KBM-7 (cell line): Measurements from ENCODE around the gene SAAL1.
"Not testable (repeated sequence)": the region's sequence is repeated elsewhere in the genome, so short reads cannot be mapped to it uniquely, and the experiment has no call there.

Source experiments
- DNase-seq: peaks from one replicate; pipeline ENCODE4 v3.0.0-alpha.2; 2015
- in situ Hi-C: fragments of 300-500 bp; cut with MboI; formaldehyde crosslinking; loops from 2 replicates; pipeline ENCODE4 v1.14.3; 2020; ENCODE audit warnings: low sequenced_read_pairs, low pct_unique_long_range_greater_than_20kb, mixed read lengths

The SAAL1 gene, protein sequence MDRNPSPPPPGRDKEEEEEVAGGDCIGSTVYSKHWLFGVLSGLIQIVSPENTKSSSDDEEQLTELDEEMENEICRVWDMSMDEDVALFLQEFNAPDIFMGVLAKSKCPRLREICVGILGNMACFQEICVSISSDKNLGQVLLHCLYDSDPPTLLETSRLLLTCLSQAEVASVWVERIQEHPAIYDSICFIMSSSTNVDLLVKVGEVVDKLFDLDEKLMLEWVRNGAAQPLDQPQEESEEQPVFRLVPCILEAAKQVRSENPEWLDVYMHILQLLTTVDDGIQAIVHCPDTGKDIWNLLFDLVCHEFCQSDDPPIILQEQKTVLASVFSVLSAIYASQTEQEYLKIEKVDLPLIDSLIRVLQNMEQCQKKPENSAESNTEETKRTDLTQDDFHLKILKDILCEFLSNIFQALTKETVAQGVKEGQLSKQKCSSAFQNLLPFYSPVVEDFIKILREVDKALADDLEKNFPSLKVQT

DNA sequence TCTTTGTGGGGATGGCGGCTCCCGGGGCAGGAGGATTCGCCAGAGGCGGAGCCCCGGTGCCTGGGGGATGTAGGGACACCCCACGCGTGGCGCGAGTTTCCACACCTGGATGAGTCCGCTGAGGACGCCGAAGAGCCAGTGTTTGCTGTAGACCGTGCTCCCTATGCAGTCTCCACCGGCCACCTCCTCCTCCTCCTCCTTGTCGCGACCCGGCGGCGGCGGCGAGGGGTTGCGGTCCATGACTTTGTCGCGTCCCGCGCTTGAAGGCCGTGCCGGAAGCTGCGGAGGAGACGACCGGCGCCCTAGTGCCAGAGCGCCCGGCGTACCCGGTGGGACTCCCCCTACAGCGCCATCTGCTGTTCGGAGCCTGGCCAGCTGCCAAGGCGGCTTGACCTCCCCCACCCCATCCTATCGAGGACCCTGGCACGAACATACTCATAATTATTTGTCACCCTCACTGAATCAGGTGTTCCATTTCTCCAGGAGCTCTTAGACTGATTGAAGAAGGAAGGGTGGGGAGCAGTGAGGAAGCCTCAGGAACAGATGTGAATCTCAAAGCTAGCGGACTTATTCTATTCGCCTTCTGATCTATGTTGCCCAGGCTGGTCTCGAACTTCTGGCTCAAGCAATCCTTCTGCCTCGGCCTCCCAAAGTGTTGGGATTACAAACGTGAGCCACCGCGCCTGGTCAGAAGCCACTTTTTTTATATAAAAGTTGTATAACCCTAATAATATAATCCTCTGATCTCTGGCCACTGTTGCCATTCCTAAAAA, at the start of gene SAAL1:
Gene SAAL1 (minus strand): TSS at position 281 of the 773 bp plus-strand sequence. CDS start 41 bp downstream, at position 240.
- in situ Hi-C loops = no loop called here
- peak; percentile 91 for DNase-seq

DNA sequence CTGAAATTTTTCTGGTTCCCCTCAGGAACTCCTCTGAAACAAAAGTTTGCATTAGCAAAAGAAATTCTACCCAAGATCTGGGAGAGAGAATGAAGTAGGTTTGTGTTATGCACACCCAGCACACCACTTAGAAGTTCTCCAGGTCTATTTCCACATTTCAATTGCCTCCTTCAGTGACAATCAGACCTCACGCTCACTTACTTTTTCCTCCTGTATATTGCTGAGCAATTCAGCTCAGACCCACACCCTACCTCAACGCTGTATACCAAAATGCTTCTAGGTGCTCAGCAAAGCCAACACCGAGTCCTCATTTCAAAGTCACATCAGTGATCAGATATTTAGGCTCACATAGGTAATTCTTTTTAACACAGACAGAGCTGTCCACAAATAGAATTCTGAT, 45.7 kb upstream of the SAAL1 start:
- no peak for DNase-seq
- in situ Hi-C loops = no loop called here

DNA sequence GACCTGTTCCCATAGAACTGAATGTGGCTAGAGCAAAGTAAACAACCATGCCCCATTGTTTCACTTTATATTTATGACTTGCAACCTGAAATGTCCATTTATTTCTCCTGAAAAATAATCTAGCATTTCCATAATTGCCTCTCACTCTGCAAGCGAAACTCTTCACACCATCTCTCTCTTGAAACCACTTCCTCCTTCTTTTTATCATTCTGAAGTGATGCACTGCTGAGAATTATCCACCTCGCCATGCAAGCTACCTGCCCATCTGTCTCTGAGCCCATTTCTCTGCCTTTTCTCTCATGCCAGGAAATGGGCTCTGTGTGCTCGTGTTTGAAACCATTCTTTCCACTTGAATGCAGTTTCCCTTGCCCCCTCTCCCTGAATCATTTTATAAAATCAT, 40.0 kb upstream of the SAAL1 start:
- in situ Hi-C loops = no loop called here
- no peak for DNase-seq

DNA sequence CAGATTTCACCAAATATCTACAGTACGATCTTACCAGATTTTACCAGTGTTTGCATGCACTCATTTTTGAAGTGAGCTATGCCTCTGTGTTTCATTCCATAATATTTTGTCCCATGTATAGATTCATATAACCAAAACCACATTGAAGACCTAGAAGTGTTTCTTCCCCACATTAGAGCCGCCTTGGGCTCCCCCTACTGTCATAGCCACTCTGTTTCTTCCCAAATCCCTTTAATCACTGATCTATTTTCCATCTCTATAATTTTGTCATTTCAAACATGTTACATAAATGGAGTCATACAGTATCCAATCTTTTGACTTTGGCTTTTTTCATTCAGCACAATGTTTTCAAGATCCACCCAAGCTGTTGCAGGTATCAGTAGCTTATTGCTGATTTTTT, 39.1 kb upstream of the SAAL1 start:
- in situ Hi-C loops = no loop called here
- peak; percentile 16 for DNase-seq

DNA sequence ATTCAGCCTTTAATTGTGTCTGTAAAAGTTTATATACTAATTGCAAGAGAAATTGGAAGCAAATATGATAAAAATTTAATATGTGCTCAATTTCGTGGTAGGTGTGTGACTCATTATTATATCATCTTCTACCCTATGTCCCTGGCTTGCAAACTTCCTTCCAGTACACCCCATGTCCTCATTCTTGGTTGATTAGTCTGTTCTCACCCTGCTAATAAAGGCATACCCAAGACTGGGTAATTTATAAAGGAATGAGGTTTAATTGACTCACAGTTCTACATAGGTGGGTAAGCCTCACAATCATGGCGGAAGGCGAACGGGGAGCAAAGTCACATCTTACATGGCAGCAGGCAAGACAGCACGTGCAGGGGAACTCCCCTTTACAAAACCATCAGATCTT, 38.4 kb upstream of the SAAL1 start:
- in situ Hi-C loops = no loop called here

DNA sequence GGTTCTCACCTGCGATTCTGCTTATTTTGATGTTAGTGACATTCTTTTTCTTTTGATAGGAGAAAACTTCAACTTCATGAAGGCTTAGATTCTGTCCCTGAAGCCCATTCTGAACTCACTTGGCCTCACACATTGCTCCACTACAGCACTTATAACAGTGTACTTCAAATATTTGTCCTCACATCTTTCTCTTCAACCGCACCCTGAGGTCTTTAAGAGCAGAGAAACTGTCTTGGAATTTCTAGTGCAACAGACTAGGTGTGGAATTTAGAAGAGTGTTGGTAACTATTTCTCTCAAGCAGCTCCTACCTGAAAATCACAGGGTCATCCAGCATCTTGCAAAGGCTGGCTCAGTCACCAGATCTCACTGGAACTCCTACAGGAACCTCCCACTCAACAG, 34.3 kb upstream of the SAAL1 start:
- in situ Hi-C loops = no loop called here
- no peak for DNase-seq

More for the DNA sequence above, 38.4 kb upstream of the SAAL1 start:
- DNase-seq = no peak

DNA sequence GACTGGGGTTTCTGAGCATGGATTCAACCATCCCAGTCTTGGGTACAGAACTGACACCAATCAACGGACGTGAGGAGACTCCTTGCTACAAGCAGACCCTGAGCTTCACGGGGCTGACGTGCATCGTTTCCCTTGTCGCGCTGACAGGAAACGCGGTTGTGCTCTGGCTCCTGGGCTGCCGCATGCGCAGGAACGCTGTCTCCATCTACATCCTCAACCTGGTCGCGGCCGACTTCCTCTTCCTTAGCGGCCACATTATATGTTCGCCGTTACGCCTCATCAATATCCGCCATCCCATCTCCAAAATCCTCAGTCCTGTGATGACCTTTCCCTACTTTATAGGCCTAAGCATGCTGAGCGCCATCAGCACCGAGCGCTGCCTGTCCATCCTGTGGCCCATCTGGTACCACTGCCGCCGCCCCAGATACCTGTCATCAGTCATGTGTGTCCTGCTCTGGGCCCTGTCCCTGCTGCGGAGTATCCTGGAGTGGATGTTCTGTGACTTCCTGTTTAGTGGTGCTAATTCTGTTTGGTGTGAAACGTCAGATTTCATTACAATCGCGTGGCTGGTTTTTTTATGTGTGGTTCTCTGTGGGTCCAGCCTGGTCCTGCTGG, 31.4 kb upstream of the SAAL1 start:
- in situ Hi-C loops = no loop called here
- DNase-seq = no peak

DNA sequence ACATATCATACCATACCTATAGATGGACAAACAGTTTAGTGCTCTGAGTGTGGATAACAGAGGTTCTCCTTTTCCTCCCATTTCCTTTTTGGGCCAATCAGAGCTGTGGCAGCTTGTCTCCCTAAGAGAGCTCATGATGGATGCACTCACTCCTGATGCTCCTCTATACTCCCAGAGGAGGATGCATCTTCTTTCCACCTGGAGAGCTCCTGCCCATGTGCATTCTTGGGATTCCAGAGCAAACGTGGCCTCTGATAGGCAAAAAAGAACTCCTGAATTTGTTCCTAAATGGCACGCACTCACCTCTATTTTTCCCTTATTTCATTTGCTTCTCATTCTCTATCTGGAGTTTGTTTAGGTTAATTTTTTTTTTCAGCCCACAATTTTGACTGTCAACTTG, 29.4 kb upstream of the SAAL1 start:
- in situ Hi-C loops = no loop called here
- DNase-seq = no peak

DNA sequence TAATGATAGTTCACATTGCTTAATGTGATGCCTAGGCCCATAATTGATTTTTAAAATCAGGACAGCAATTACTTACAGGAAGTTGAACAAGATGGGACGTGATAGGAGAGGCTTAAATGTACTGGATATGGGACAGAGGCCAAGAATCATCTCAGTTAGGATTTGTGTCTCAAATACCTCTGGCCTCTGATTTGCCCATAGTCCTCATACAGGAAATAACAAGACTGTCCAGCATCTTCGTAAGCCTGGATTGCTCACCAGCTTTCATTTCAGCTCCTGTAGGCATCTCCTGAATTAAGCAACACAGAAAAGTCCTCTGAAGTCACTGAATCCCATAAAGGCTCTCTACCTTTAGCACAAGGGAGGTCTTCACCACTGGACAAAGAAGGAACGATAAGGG, 26.5 kb upstream of the SAAL1 start, which contains the start of gene MRGPRX3:
Gene MRGPRX3 (plus strand): TSS at position 231 of the 400 bp plus-strand sequence. CDS start 4,632 bp downstream, outside the sequence.
- DNase-seq = no peak
- in situ Hi-C loops = no loop called here

DNA sequence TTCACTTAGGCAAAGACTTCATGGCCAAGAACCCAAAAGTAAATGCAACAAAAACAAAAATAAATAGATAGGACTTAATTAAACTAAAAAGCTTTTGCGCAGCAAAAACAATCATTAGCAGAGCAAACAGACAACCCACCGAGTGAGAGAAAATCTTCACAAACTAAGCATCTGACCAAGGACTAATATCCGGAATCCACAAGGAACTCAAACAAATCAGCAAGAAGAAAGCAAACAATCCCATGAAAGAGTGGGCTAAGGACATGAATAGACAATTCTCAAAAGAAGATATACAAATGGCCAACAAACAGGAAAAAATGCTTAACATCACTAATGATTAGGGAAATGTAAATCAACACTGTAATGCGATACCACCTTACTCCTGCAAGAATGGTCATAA, 25.2 kb upstream of the SAAL1 start:
- DNase-seq, in situ Hi-C loops: not testable (repeated sequence)

DNA sequence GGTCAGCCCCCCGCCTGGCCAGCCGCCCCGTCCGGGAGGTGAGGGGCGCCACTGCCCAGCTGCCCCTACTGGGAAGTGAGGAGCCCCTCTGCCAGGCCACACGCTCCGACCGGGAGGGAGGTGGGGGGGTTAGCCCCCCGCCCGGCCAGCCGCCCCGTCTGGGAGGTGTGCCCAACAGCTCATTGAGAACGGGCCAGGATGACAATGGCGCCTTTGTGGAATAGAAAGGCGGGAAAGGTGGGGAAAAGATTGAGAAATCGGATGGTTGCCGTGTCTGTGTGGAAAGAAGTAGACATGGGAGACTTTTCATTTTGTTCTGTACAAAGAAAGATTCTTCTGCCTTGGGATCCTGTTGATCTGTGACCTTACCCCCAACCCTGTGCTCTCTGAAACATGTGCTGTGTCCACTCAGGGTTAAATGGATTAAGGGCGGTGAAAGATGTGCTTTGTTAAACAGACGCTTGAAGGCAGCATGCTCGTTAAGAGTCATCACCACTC, 15.5 kb upstream of the SAAL1 start:
- in situ Hi-C loops, DNase-seq: not testable (repeated sequence)

DNA sequence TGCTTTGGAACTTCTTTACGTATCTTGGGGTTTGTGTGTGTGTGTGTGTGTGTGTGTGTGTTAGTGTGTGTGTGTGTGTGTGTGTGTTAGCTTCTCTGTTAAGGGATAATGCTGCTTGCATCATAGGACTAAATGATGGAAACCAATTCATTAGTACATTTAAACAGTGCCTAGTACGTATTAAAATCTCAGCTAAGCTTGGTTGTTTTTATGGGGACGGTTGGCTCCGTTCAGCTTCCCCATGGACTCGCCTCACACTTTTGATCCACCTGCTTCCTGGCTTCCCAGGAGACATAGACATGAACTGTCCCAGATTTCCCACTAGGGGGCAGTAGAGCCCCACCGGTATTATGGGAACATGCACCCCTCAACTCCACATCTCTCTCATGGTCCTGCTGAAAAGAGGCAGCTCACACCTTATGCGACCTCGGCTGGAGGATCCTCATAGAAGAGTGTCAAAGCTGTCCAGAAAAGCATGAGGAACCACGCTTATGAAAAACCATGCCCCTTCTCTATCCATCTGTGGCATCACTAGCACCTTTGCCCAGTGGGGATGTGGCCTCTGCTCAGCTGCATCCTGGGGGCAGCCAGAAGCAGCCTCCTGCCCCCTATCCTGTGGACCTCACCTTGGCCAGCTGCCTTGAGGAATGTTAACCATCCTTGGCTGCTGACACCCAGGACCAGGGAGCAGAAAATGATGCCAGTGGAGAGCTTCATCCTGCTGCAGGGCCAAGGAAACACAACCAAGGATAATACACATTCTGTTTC, 9.7 kb upstream of the SAAL1 start:
- in situ Hi-C loops = no loop called here
- DNase-seq = peak; percentile 78

DNA sequence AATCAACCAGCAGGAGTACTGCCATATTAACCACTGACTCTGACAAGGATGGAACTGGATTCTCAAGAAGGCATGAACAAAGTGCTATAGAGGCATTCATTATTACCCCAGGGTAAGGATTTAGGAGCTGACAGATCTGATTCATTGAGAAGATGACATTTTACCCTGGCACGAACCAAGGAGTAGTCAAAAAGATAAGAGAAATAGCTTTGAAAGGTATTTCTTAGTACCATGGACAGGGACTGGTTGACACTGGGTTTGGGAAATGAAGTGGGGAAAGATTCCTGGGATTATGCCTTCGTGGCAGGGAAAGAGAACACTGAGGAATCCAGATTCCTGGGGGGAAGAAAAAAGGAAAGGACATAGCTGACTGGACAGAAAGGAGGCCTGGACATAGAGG, 5.1 kb upstream of the SAAL1 start:
- DNase-seq = no peak
- in situ Hi-C loops = no loop called here

DNA sequence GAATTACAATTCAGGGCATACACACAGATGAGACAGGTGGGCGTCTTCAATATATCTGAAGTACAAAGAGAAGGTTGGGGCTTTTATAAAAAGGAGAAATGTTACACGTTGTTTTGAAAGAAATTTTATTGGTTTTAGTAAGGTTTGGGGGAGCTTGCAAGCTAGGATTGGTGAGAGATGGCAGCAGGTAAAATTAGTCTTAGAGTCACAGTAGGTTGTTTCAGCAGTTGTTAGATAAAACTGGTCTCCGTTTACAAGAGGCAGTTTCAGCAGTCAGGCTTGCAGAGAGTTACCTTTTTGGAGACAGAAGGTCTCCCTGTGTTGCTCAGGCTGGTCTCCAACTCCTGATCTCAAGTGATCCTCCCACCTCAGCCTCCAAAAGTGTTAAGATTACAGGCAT, 2.4 kb upstream of the SAAL1 start:
- DNase-seq = no peak
- in situ Hi-C loops = no loop called here

DNA sequence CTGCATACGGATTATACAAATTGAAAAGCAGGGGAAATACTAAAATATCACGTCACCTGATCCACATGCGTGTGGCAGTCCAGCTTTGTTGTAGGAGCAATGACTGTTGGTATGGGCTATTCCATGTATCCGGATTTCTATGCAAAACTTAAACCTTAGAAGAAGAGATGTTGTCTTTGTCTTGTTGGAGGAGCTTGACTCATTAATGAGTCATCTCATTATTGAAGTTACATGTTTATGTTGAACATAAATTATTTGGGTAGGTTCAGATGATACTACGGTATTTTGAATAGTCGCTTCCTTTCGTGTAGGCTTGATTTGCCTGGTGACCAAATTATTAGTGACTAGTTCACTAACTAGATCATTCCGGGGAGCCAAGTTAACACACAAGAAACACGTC, 806 bp upstream of the SAAL1 start:
- in situ Hi-C loops = no loop called here
- DNase-seq = no peak

DNA sequence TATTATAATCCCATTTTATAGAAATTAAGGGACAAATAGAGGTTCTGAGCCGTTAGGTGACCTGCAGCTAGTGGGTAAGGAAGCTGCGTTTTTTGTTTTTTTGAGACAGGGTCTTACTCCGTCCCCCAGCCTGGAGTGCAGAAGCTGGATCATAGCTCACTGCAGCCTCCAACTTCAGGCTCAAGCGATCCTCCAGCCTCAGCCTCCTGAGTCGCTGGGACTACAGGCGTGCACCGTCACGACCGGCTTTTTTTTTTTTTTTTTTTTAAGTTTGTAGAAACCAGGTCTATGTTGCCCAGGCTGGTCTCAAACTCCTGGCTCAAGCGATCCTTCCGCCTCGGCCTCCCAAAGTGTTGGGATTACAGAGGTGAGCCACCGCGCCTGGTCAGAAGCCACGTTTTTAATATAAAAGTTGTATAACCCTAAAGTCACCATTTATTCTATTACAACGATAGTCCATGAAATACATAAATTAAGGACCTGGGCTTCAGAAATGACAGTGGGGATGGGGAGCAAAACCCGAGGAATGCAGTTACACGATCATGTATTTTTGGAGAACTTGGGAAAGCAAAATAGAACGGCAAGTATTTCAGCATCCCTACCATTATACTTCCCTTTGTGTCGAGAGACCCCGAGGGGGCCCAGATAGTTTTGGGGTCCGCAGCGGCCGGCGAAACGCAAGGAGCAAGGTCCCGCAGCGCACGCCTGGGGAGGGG, 638 bp downstream of the SAAL1 start:
- in situ Hi-C loops = no loop called here
- no peak for DNase-seq

DNA sequence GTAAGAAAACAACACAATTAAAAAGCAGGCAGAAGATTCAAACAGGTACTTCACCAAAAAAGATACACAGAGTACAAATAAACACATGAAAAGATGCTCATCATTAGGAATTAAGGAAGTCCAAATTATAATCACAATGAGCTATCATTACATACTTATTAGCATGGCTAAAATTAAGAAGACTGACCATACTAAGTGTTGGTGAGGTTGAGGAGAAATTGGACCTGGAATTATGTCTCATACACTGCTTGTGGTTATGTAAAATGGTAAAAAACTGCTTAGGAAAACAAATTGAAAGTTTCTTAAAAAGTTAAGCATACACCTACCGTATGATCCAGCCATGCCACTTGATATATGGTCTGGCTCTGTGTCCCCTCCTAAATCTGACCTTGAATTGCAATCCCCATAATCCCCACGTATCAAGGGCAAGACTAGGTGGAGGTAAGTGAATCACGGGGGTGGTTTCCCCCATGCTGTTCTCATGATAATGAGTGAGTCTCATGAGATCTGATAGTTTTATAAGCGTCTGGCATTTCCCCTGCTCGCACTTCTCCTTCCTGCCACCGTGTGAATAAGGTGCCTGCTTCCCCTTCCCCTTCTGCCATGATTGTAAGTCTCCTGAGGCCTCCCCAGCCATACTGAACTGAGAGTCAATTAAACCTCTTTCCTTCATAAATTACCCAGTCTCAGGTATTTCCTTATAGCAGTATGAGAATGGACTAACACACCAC, 4.8 kb downstream of the SAAL1 start:
- peak; percentile 50 for DNase-seq
- in situ Hi-C loops = no loop called here

DNA sequence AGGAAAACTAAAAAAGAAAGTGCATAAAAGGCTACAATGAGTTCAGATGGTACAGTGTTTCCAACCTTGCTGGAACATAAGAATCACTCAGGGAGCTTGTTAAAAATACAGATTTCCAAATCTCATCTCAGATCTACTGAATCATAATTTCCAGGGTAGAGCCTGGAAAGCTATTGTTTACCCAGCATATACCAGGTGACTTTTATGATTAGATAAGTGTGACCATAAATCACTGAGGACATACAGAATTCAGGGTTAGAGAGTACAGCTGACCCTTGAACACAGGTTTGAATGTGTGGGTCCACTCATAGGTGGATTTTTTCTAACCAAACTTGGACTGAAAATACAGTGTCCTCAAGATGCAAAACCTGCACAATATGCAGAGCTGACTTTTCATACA, 11.9 kb downstream of the SAAL1 start:
- no peak for DNase-seq
- in situ Hi-C loops = no loop called here
